NCI-H524 (cell line): ENCODE measurements around the gene FAM3C.

Experiments used
- DNase-seq, 2 experiments: peaks; one replicate each; lab custom pipeline; 2025; lab: John Stamatoyannopoulos, UW

FAM3C gene

GRCh38 chr7:121300685-121301420, 95.3 kb downstream of the FAM3C start:
- DNase-seq: no peak
